HG02943 (cell line): Measurements from ENCODE around the gene FERMT2.
"Not testable (repeated sequence)": the region's sequence is repeated elsewhere in the genome, so short reads cannot be mapped to it uniquely, and the experiment has no call there.

ENCODE experiments used
- ATAC-seq: cut with Tn5 transposase; IDR thresholded peaks from one replicate; pipeline ENCODE4 v1.9.1; 2021; ENCODE audit warnings: mild to moderate bottlenecking, low read depth, moderate library complexity; ENCODE audit not compliant: unreplicated experiment

FERMT2 gene

DNA sequence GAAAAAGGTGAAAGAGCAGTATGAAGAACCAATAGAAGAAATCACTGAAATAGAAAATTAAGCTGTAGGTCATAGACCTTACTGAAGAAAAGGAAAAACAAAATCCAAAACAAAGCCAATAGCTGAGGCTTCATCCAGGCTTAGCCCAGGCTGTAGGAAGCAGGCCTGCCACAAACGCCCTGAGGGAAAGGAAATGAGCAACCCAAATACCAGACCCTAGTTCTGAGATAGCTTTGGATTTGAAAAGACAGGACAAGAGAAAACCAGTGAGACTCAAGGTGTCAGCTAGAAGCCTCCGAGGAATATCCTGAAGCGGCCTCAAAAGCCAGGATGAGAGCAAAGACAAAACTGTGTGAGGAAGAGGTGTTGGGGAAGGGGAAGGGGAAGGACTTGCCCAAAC is 79.2 kb downstream of the FERMT2 start:
- no peak for ATAC-seq

- no peak for ATAC-seq
These were observed 81.8 kb downstream of the FERMT2 start for GRCh38 chr14:52868911-52869618.

GRCh38 chr14:52864893-52865292 is 86.0 kb downstream of the FERMT2 start:
- not testable (repeated sequence) for ATAC-seq

GRCh38 chr14:52863334-52863700 is 87.5 kb downstream of the FERMT2 start:
- ATAC-seq = no peak

GRCh38 chr14:52862632-52863333 is 88.1 kb downstream of the FERMT2 start:
- no peak for ATAC-seq

DNA sequence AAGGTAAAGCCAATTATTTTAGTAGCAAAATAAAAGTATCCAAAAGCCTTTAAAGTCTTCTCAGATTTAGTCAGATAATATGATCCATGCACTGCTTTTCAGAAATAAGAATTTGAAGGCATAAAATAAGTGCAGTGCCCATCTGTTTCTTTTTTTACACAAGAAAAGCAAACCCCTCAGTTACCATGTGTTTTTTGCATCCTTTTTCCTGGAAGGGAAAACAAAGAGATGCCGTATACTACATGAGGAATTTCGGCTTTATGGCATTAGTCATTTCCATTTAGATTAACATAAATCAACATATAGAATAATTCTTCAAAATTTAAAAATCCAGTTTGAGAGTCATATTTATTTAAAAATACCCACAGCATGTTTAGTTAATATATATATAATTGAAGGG is 89.4 kb downstream of the FERMT2 start:
- ATAC-seq = no peak

DNA sequence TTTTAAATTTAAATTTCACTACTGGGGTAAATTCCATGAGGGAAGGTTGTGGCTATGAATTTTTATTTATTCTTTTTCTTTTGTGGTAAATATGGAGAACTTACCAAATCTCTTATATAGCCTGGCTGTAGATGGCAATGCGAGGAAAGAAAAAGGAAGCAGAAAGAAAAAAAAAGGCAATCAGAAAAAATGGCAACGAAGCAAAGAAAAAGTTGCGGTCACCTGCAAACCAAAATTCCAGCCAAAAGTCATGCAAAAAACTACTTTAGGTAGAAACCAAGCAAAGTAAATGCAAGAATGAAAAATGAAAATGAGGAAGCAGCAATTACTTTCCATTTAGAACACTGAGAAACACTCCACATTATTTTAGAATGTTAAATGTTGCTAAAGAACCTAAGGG is 89.9 kb downstream of the FERMT2 start:
- no peak for ATAC-seq

GRCh38 chr14:52860209-52860608 is 90.6 kb downstream of the FERMT2 start:
- no peak for ATAC-seq

- no peak for ATAC-seq
These were observed 94.7 kb downstream of the FERMT2 start for GRCh38 chr14:52856139-52856538.

DNA sequence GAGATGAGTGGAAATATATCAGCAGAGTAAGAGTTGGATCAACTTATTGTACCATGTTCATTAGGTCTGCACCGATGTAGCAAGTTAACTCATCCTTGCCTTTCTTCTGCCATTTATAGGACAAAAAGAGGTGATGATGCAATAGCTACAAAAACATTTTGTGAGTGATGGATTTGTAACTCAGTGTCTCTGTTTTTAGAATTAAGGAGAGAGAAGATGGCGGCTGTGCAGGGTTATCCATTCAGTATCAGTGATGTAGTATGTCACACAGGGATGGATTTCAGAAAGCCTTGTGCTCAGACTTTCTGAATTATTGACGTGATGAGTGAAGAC is 97.4 kb downstream of the FERMT2 start:
- no peak for ATAC-seq

- ATAC-seq = no peak
These were observed 97.9 kb downstream of the FERMT2 start for GRCh38 chr14:52852810-52853521.

DNA sequence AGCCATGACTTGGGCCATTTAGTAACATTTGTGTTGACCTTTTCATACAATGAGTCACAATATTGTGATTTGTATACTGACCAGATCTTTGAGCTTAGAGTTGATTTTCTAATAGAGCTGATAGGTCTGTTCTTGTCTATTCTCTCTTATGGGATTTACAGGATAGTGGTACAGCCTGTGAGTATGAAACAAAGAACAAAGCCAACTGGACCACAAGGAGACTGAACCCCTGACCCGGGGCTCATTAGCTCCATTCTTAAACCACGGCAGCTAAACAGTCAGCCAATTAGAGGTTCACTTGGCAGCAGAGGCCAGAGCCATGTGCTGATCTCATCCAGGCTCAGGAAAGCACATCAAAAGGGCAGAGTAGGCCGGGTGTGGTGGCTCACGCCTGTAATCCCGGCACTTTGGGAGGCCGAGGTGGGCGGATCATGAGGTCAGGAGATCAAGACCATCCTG is 100.4 kb downstream of the FERMT2 start:
- no peak for ATAC-seq

- no peak for ATAC-seq
These were observed 102.2 kb downstream of the FERMT2 start for GRCh38 chr14:52848626-52849025.

- ATAC-seq = no peak
These were observed 104.3 kb downstream of the FERMT2 start for GRCh38 chr14:52846591-52846990.

- ATAC-seq = no peak
These were observed 105.8 kb downstream of the FERMT2 start for GRCh38 chr14:52845081-52845480.

GRCh38 chr14:52844262-52845060 is 106.4 kb downstream of the FERMT2 start:
- ATAC-seq = no peak

DNA sequence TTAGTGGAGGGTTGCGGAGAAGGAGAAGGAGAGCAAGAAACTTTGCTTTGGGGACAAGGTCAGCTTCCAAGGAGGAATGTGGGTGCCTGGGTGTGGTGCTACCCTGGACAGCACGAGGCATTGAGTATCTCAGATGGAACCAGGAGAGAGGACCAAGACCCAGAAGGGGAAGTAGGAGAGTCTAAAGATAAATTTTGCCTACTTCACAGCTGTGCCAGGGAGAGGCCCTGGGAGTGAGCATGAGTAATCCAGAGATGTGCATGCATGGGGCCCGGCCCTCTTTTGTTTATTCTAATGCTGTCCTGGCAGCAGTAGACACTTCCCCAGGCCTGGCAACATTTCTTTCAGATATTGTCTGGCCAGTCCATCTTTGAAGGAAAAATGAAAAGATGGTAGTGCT is 110.0 kb downstream of the FERMT2 start:
- no peak for ATAC-seq

DNA sequence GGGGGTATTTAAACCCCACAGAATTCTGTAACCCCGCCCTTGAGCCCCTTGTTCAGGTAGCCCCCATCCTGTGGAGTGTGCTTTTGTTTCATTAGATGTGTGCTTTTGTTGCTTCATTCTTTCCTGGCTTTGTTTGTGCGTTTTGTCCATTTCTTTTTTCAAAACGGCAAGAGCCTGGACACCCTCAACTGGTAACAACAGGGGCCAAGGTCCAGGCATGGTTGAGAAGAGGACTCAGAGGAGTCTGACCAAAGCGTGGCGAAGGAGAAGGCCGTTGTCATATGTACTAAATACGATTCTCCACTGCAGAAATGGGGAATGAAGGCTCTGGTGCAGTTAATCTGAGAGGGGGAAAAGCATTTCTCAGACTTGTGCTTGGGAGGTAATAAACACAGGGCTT is 113.4 kb downstream of the FERMT2 start:
- ATAC-seq = no peak

- no peak for ATAC-seq
These were observed 114.8 kb downstream of the FERMT2 start for GRCh38 chr14:52836063-52836462.

DNA sequence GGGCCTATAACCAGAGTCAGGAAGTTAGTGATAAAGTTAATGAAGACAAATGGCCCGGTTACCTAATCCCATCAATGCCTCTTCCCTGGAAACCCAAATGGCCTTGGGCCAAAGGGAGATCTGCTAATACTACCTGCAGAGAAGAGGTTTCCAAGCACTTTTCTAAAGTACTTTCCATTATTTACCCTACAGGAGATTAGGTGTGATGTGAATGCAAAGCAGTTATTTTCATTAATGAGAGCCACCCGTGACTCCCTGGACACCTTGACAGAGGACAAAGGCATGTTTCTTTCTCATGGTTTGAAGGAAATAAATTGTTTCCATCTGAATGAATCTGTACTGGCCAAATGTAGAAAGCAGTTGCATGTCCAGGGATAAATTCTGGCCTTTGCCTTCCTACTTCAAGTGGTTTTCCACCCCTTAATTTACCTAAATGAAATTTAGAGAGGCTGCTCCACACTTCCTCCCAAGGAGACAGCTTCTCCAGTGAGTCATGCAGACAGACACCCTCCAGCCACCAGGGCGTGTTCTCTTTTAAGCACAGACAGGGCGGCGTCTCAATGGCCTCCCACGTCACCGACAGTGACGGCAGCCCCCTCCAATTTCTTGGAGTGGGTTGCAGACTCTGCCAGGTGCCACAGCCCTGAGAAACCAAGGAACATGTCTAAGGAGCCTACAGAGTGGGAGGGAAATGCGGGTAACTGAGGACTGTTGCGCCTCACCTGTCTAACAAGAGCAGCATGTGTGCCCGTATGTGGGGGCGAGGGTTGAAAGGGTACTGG is 115.5 kb downstream of the FERMT2 start:
- ATAC-seq = no peak
